Nephron (organoid): ENCODE data around the gene ARHGEF7.
"Not testable (repeated sequence)": the region's sequence is repeated elsewhere in the genome, so short reads cannot be mapped to it uniquely, and the experiment has no call there.

ENCODE experiments used
- H3K27ac Mint-ChIP-seq, 3 experiments: 2 replicates each; pipeline ENCODE4 v1.8.0; 2020; ENCODE audit warnings: mixed read lengths in 3 of 3, mild to moderate bottlenecking in 2 of 3, moderate library complexity in 1 of 3
- H3K27me3 Mint-ChIP-seq: 2 replicates; pipeline ENCODE4 v1.8.0; 2021; ENCODE audit warnings: low read depth, mild to moderate bottlenecking, moderate library complexity, mixed read lengths
- H3K36me3 Mint-ChIP-seq: 2 replicates; pipeline ENCODE4 v1.8.0; 2020; ENCODE audit warnings: low read depth, mixed read lengths
- H3K4me1 Mint-ChIP-seq: 2 replicates; pipeline ENCODE4 v1.8.0; 2020; ENCODE audit warnings: mixed read lengths
- H3K4me3 Mint-ChIP-seq, 3 experiments: 2 replicates each; pipeline ENCODE4 v1.8.0; 2020; ENCODE audit warnings: mild to moderate bottlenecking in 3 of 3, mixed read lengths in 3 of 3, moderate library complexity in 2 of 3
- H3K9me3 Mint-ChIP-seq: 2 replicates; pipeline ENCODE4 v1.8.0; 2020; ENCODE audit warnings: mixed read lengths
- TF ChIP-seq, protein P1 (sequence below), 3 experiments: fragments of 200-600 bp; sonication (generic); IDR thresholded peaks; one replicate each; pipeline ENCODE4 v1.5.0; 2021; ENCODE audit warnings: antibody characterized with exemption in 3 of 3; ENCODE audit not compliant: unreplicated experiment in 3 of 3

ARHGEF7 gene, protein sequence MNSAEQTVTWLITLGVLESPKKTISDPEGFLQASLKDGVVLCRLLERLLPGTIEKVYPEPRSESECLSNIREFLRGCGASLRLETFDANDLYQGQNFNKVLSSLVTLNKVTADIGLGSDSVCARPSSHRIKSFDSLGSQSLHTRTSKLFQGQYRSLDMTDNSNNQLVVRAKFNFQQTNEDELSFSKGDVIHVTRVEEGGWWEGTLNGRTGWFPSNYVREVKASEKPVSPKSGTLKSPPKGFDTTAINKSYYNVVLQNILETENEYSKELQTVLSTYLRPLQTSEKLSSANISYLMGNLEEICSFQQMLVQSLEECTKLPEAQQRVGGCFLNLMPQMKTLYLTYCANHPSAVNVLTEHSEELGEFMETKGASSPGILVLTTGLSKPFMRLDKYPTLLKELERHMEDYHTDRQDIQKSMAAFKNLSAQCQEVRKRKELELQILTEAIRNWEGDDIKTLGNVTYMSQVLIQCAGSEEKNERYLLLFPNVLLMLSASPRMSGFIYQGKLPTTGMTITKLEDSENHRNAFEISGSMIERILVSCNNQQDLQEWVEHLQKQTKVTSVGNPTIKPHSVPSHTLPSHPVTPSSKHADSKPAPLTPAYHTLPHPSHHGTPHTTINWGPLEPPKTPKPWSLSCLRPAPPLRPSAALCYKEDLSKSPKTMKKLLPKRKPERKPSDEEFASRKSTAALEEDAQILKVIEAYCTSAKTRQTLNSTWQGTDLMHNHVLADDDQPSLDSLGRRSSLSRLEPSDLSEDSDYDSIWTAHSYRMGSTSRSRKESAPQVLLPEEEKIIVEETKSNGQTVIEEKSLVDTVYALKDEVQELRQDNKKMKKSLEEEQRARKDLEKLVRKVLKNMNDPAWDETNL

DNA sequence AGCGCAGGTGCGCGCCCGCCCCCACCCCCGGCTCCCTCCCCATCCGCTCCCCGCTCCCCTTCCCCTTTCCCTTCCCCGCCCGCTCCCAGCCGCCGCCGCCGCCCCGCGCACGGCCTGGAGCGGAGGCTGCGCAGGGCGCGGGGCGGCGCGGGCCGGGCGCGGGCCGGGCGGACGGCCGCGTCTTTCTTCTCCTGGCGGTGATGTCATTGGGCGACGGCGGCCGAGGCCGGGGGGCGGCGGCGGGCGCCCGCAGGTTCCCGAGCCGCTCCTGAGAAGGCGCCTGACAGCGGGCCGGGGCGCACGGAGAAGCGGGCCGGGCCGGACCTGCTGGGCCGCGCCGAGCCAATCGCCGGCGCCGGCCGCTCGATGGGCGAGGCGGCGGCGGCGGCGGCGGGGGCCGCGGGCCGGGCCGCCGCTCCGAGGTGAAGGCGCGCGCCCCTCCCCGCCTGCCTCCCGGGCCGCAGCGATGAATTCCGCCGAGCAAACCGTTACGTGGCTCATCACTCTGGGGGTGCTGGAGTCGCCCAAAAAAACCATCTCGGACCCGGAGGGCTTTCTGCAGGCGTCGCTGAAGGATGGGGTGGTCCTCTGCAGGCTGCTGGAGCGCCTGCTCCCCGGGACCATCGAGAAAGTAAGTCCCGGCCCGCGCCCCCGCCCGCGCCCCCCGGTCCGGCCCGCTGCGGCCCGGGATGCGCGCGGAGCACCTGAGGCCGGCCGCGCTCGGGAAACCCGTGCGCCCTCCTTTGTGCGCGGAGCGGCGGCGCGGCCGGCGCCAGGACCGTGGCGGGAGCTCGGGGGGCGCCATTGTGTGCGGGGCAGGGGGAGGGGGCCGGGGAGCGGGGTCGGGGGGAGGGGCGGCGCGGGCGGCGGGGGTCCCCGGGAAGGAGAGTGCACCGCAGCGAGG is at the start of gene ARHGEF7:
Gene ARHGEF7, plus strand, starts transcription at position 250 of the 904 bp plus-strand sequence. Its CDS starts 217 bp downstream, at position 467.
- Mint-ChIP-seq H3K36me3 (no peaks in the 10 kb centered on the region), H3K4me3 (peak within 1 kb of the TSS; percentile 99), H3K27me3 (peaks cover 63% of the 10 kb centered on the region), H3K9me3 (peaks cover 8% of the 10 kb centered on the region), H3K4me1 (peaks cover 52% of the 10 kb centered on the region), H3K27ac (peak within 1 kb of the TSS; percentile 98 to 100 (median 99))
- TF ChIP-seq, protein P1, sequence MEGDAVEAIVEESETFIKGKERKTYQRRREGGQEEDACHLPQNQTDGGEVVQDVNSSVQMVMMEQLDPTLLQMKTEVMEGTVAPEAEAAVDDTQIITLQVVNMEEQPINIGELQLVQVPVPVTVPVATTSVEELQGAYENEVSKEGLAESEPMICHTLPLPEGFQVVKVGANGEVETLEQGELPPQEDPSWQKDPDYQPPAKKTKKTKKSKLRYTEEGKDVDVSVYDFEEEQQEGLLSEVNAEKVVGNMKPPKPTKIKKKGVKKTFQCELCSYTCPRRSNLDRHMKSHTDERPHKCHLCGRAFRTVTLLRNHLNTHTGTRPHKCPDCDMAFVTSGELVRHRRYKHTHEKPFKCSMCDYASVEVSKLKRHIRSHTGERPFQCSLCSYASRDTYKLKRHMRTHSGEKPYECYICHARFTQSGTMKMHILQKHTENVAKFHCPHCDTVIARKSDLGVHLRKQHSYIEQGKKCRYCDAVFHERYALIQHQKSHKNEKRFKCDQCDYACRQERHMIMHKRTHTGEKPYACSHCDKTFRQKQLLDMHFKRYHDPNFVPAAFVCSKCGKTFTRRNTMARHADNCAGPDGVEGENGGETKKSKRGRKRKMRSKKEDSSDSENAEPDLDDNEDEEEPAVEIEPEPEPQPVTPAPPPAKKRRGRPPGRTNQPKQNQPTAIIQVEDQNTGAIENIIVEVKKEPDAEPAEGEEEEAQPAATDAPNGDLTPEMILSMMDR (IDR thresholded peaks at IDR 0.05; ENCODE audit: unreplicated experiment in 3 of 3): no peak

GRCh38 chr13:111065698-111066097 is 49.4 kb upstream of the ARHGEF7 start:
- no peaks in the 10 kb centered on the region for H3K36me3 Mint-ChIP-seq
- TF ChIP-seq, protein P1 (IDR thresholded peaks at IDR 0.05; ENCODE audit: unreplicated experiment in 3 of 3): no peak
- peaks cover 4% of the 10 kb centered on the region for H3K9me3 Mint-ChIP-seq
- peak overlapping the region in 2 of 3 experiments; percentile 20 to 24 for H3K4me3 Mint-ChIP-seq
- H3K27ac Mint-ChIP-seq: no peak overlapping the region
- peaks cover 39% of the 10 kb centered on the region for H3K4me1 Mint-ChIP-seq
- peaks cover 27% of the 10 kb centered on the region for H3K27me3 Mint-ChIP-seq

DNA sequence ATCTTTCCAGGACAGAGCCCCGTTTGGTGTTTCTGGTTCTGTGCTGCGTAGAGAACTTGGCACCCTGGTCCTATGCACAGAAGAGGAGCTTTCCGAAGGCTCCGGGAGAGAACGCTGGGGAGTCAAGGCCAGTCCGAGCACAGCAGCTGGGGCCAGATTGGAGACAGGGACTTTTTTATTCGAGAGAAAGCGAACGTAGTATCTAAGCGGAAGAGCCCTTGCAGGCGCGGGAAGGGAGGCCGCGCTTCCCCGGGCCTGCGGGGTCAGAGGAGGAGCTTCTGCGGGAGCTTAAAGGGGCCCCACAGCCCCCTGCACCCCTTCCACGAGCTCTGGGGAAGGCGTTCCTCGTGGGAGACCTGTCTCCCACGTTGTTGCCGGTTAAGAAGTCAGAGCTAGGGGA is 48.6 kb upstream of the ARHGEF7 start:
- H3K4me1 Mint-ChIP-seq: peaks cover 31% of the 10 kb centered on the region
- no peak overlapping the region for H3K27ac Mint-ChIP-seq
- TF ChIP-seq, protein P1 (IDR thresholded peaks at IDR 0.05; ENCODE audit: unreplicated experiment in 3 of 3): no peak
- peaks cover 10% of the 10 kb centered on the region for H3K9me3 Mint-ChIP-seq
- H3K4me3 Mint-ChIP-seq: peak overlapping the region; percentile 69 to 85 (median 72)
- H3K27me3 Mint-ChIP-seq: peaks cover 27% of the 10 kb centered on the region
- no peaks in the 10 kb centered on the region for H3K36me3 Mint-ChIP-seq

DNA sequence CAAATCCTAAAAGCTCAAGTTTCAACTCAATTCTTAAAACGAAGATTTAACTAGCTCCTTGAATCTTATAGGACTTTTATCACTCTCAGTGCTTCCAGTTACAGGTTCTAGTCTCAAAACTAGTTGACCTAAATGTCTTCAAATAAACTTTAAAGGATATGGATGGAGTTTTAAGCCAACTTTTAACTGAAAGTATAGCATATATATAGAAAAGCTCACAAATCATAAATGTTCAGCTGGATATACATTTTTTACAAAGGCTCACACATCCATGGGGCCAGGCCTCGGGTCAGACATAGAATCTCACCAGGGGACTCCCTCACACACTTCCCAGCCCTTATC is 47.1 kb upstream of the ARHGEF7 start:
- Mint-ChIP-seq H3K4me3 (peak overlapping the region; percentile 69 to 85 (median 72)), H3K9me3 (peaks cover 17% of the 10 kb centered on the region), H3K27me3 (peaks cover 27% of the 10 kb centered on the region), H3K27ac (peak overlapping the region in 1 of 3 experiments; percentile 2), H3K36me3 (no peaks in the 10 kb centered on the region), H3K4me1 (peaks cover 18% of the 10 kb centered on the region)
- TF ChIP-seq, protein P1 (IDR thresholded peaks at IDR 0.05; ENCODE audit: unreplicated experiment in 3 of 3): peak in 2 of 3 experiments; percentile 7 to 40

- Mint-ChIP-seq H3K9me3 (peaks cover 38% of the 10 kb centered on the region), H3K27me3 (peaks cover 23% of the 10 kb centered on the region)
- not testable (repeated sequence) for H3K4me1 Mint-ChIP-seq, H3K36me3 Mint-ChIP-seq, H3K27ac Mint-ChIP-seq, H3K4me3 Mint-ChIP-seq
These were observed 44.0 kb upstream of the ARHGEF7 start for GRCh38 chr13:111071120-111071519.

DNA sequence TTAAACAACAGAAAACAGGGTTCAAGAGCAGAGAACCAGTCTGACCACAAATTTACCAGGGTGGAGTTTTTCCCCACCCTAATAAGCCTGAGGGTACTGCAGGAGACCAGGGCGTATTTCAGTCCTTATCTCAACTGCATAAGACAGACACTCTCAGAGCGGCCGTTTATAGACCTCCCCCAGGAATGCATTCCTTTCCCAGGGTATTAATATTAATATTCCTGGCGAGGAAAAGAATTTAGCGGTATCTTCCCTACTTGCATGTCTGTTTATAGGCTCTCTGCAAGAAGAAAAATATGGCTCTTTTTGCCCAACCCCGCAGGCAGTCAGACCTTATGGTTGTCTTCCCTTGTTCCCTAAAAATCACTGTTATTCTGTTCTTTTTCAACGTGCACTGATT is 43.6 kb upstream of the ARHGEF7 start:
- H3K4me1 Mint-ChIP-seq, H3K4me3 Mint-ChIP-seq, H3K36me3 Mint-ChIP-seq, H3K27ac Mint-ChIP-seq: not testable (repeated sequence)
- Mint-ChIP-seq H3K9me3 (peaks cover 38% of the 10 kb centered on the region), H3K27me3 (peaks cover 19% of the 10 kb centered on the region)
